GM21576 (cell line): Measurements from ENCODE around the gene SDCCAG8.
A peak's percentile ranks its signal among the peaks of the same experiment; 100 is the strongest.

ENCODE experiments used
- ATAC-seq: cut with Tn5 transposase; IDR thresholded peaks from one replicate; pipeline ENCODE4 v1.9.1; 2021; ENCODE audit warnings: mild to moderate bottlenecking, moderate library complexity; ENCODE audit not compliant: unreplicated experiment

Gene SDCCAG8

GRCh38 chr1:243254233-243254926 is 1.5 kb upstream of the SDCCAG8 start:
- peak; percentile 12 for ATAC-seq

- peak; percentile 50 for ATAC-seq
These were observed 682 bp upstream of the SDCCAG8 start, which contains the start of gene CEP170 for GRCh38 chr1:243254927-243255790. Gene CEP170 (minus strand): TSS chr1:243255281. CDS start chr1:243225280, 30,001 bp downstream.

- ATAC-seq, result no peak
These were observed 749 bp downstream of the SDCCAG8 start for GRCh38 chr1:243256590-243256989.

GRCh38 chr1:243257189-243257588 is 1.3 kb downstream of the SDCCAG8 start:
- no peak for ATAC-seq

- ATAC-seq, result no peak
These were observed 2.9 kb downstream of the SDCCAG8 start for GRCh38 chr1:243258731-243259130.

GRCh38 chr1:243260221-243260880 is 4.5 kb downstream of the SDCCAG8 start:
- ATAC-seq, result no peak

- no peak for ATAC-seq
These were observed 5.5 kb downstream of the SDCCAG8 start for GRCh38 chr1:243261390-243261789.

GRCh38 chr1:243264717-243265116 is 8.9 kb downstream of the SDCCAG8 start:
- peak; percentile 51 for ATAC-seq

- no peak for ATAC-seq
These were observed 10.4 kb downstream of the SDCCAG8 start for GRCh38 chr1:243266231-243266630.

GRCh38 chr1:243267471-243267880 is 11.6 kb downstream of the SDCCAG8 start:
- no peak for ATAC-seq

GRCh38 chr1:243267914-243268653 is 12.2 kb downstream of the SDCCAG8 start:
- ATAC-seq, result no peak

GRCh38 chr1:243268751-243269460 is 13.1 kb downstream of the SDCCAG8 start:
- ATAC-seq, result no peak

- peak; percentile 66 for ATAC-seq
These were observed 13.6 kb downstream of the SDCCAG8 start for GRCh38 chr1:243269461-243269801.

- no peak for ATAC-seq
These were observed 14.4 kb downstream of the SDCCAG8 start for GRCh38 chr1:243270097-243270864.

- no peak for ATAC-seq
These were observed 16.2 kb downstream of the SDCCAG8 start for GRCh38 chr1:243271996-243272395.

GRCh38 chr1:243272401-243272800 is 16.6 kb downstream of the SDCCAG8 start:
- ATAC-seq, result no peak

GRCh38 chr1:243273506-243273905 is 17.7 kb downstream of the SDCCAG8 start:
- no peak for ATAC-seq

GRCh38 chr1:243273945-243274344 is 18.1 kb downstream of the SDCCAG8 start:
- no peak for ATAC-seq

GRCh38 chr1:243275316-243275715 is 19.5 kb downstream of the SDCCAG8 start:
- ATAC-seq, result no peak
